Endometrium (tissue), 2 donors: ENCODE results near the gene MPZ.
"Not testable (repeated sequence)": the region's sequence is repeated elsewhere in the genome, so short reads cannot be mapped to it uniquely, and the experiment has no call there.

Experiments
- FAIRE-seq: peaks from 2 replicates; lab custom pipeline; 2012; peaks lifted over from hg19 to GRCh38; lab: Jason Lieb, UNC
- donor health status: control.
- donor health status: control.

Gene MPZ

DNA sequence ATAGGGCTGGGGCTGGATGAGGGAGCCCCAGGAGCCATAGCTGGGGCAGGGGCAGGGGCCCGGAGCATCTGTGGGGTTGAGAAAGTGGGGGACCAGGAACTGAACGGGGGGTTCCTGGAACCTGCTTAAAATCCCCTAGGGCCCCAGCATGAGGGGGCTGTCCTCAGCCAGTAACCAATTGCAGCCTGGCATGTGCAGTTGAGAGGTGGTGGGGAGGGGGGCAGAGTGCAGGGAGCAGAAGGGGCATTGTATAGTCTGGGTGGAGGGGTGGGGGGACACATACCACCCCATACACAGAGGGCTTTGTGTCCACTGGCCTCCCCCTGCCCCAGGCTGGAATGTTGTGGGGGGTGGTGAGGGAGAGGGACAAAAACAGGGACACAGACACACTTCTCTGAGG is at the start of gene MPZ:
TSS of gene MPZ (minus strand) at position 101 of the 400 bp plus-strand sequence. CDS start at position 38, 63 bp downstream.
- no peak for FAIRE-seq

DNA sequence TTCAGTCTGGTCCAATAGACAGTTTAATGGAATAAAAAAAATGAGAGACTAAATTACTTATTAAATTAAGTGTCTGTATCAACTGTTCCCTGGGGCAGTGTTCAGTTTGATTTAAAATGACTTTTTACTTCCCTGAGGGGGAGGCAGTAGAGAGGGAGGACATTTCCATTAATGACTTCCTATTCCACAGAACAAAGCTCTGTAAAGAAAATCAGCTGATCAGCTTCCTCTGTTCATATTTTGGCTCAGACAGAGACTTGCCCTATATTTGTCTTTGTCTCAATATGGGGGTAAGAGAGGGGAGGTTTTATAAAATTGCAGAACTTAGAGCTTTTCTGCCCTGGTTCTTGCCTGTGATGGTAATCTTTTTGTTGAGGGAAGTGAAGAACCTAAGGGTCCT is 49.5 kb upstream of the MPZ start:
- FAIRE-seq = no peak

DNA sequence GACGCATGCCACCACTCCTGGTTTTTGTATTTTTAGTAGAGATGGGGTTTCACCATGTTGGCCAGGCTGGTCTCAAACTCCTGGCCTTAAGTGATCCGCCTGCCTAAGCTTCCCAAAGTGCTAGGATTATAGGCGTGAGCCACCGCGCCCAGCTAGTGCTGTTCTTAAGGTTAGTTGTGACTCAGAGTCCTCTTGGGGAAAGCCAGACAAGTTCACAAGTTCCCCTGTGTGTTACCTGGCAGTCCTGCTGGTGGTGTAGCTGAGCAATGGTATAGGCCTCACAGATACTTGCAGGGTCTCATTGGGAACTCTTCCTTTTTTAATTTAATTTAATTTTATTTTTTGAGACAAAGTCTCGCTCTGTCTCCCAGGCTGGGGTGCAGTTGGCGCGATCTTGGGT is 47.3 kb upstream of the MPZ start:
- no peak for FAIRE-seq

DNA sequence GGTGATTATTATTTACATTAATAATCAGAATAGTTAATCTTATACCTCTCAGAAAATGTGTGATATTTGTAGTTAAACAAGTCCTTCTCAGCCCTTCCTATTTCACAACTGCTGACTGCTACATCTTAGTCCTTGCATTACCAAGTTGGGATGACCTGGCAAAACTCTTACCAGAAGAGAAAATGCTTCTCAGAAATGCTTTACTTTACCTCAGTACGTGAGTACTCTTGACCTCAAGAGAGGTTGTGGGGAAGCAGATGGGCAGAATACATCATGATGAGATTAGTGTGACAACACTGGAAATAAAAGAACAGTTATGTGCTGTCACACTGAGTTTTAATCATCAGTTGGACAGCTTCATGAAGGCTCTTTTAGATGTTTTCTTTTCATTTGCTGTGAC is 41.7 kb upstream of the MPZ start:
- no peak for FAIRE-seq

DNA sequence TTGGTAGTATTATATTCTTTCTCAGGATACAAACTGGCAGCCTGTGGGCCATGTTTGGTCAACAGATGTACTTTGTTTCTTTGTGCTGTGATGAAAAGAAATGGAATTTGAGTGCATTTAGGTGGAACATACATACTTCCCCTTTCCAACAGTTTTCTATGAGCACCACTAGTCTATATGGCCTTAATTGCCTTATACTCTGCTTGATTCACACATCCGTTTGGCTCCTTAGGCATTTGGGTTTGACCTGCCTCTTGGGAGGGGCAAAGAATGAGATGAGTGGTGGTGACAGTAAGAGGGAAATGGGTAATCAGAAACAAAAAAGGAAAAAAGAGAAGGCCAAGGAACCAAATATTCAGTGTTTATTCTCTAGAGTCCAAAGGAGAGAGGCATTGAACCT is 40.9 kb upstream of the MPZ start:
- no peak for FAIRE-seq

DNA sequence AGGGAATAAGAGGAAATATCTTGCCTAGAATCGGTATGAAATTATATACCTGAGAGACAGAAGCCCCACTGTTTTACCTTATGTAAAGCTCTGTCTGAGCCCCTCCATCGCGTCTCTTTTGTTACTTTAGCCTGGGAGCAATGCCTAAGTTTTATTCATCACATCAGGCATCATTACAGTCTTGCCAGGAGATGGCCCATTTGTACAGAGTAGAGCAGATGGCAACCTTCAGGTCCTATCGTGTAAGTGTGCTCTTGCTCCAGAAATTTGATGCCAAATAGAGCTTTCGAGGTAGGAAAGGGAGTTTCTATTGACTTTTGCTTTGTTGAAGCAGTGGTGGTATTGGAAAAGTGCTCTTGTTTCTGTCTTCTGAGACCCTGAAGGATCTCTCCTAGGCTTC is 33.1 kb upstream of the MPZ start:
- FAIRE-seq = no peak

DNA sequence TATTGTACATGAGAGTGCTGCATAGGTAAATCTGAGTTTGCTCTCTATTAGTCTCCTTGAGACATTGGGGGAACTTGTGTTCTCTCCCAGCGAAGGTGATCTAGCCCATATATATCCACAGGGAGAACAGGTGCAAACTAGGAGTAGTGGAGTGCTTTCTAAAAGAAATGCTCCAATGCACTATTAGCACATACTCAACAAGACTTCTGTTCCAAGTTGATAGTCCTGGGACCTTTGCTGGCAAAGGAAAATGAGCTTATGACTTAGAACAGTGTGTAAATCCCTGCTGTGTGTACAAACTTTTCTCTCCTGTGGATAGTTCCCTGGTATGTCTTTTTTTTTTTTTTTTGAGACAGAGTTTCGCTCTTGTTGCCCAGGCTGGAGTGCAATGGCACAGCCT is 32.4 kb upstream of the MPZ start:
- FAIRE-seq = no peak

DNA sequence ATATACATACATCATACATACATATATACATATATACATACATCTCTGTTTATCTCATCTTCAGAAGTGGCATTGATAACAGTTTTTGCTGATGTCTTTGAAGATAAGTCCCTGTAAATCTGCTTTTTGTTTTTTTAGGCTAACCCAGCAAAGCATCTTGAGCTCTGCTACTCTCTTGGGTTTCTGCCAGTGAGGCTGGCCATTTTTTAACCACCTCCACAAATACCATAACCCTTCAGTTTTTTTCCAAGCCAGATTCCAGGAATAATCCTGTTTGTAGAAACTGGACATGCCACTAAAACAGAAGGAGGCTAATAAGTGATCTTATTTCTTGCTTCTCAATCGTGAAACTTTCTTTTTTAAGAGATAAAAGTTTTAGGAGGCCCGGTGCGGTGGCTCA is 26.0 kb upstream of the MPZ start:
- FAIRE-seq = no peak

DNA sequence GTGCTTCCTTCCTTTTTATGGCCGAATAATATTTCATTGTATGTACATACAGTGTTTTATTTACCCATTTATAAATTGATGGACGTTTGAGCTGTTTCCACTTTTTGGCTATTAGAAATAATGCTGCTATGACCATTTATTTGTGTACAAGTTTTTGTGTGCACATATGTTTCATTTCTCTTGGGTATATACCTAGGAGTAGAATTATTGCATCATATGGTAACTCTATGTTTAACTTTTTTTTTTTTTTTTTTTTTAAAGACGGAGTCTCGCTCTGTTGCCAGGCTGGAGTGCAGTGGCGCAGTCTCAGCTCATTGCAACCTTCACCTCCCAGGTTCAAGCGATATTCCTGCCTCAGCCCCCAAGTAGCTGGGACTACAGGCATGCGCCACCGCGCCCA is 23.4 kb upstream of the MPZ start:
- FAIRE-seq = no peak

DNA sequence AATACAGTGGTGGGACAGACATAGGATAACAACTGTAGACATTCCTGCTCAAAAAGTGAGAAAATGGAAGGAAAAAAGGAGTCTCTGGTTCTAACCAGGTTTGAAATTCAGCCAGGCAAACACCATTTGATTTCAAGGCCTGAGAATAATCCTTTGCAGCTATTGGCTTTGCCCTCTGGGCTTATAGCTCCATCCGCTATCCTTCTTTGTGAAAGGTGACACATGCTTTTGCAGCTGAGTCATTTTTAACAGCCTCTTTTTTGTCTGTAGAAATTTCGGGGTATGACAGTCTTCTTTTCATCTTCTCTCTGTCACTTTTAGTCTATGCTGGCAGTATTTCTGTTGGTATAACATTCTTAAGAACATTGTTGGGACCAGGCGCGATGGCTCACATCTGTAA is 20.6 kb upstream of the MPZ start:
- no peak for FAIRE-seq

DNA sequence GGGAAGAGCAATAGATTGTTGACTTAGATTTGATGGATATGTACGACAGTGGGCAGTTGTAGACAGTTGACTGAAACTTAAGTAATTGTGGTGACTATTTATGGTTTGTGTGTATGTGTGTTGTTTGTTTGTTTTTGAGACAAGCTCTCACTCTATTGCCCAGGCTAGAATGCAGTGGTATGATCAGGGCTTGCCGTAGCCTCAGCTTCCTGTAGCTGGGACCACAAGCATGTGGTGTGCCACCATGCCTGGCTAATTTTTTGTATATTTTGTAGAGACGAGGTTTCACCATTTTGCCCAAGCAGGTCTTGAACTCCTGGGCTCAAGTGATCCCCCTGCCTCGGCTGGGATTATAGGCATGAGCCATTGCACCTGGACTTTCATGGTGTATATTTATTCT is 14.3 kb upstream of the MPZ start:
- FAIRE-seq = no peak

DNA sequence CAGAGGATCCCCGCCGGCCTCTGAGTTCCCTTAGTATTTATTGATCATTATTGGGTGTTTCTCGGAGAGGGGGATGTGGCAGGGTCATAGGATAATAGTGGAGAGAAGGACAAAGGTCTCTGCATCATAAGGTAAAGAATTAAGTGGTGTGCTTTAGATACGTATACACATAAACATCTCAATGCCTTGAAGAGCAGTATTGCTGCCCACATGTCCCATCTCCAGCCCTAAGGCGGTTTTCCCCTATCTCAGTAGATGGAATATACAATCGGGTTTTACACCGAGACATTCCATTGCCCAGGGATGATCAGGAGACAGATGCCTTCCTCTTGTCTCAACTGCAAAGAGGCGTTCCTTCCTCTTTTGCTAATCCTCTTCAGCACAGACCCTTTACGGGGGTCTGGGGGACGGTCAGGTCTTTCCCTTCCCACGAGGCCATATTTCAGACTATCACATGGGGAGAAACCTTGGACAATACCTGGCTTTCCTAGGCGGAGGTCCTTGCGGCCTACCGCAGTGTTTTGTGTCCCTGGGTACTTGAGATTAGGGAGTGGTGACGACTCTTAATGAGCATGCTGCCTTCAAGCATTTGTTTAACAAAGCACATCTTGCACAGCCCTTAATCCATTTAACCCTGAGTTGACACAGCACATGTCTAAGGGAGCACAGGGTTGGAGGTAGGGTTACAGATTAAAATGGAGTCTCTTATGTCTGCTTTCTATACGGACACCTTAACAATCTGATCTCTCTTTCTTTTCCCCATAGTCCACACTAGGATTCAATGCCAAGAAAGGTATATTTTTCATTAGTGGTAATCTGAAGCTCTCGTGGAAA is 6.3 kb upstream of the MPZ start:
- not testable (repeated sequence) for FAIRE-seq

DNA sequence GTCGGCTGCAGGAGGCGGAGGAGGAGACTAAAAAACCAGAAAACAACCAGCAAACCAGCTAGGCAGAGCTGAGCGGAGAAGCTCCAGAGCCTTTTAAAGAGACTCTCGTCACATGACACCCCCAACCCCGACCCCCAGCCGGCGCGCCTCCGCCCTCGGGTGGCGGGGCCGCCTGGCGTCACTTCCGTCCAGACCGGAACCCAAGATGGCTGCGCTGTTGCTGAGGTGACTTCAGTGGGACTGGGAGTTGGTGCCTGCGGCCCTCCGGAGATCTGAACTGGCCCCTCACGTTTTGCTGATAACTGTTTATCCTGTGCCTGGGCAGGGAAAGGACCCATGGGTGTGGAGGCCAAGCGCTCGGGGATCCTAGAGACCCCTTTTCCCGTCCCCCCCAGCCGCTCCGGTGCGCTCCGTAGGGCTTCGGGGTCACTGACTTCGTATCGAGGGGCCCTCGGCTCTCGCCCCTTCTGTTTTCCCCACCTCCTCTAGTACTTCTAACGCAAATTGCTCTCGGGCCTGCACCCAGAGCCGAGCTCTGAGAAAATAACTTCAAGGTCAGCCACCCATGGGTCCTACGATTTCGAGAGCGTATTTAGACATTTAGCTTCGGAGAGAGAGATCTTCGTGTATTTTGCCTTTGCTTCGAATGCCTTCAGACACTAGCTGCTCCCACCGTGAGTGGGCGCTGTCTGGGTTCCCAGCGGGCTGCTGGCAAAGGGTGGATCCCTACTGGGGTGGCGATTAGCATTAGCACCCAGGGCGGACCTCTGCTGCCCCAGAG is 4.6 kb upstream of the MPZ start, which contains the start of gene SDHC:
TSS of gene SDHC (plus strand) at position 181 of the 781 bp plus-strand sequence. CDS start at position 206, 25 bp downstream.
- FAIRE-seq = peak; percentile 64

DNA sequence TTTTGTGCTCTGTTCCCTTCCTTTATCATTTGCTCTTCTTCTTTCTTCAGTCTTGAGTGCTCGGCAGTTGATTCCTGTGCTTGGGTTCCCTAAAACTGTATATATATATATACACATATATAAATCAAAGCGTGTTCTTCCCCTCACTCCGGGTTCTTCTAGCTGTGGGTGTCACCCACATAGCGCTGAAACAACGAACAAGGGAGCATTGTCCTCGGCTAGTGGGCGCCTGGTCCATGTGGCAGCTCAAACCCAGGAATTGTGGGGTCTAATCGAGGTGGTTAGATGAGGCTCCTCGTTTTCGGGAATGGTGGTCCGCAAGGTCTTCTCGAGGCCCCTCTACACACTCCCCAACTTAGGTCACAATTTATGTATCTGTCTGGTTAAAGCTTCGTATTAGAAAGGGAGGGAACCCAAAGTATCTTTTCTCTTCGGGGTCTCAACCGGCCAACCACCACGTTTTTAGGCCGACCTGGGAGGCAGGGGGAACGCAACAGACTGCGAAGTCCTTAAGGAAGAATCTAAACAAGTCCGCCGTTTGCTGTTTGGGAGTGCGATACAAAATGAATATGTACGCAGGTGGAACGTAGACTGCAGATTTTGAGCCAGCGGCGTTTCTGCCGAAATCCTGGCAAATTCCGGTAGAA is 3.9 kb upstream of the MPZ start:
- no peak for FAIRE-seq

DNA sequence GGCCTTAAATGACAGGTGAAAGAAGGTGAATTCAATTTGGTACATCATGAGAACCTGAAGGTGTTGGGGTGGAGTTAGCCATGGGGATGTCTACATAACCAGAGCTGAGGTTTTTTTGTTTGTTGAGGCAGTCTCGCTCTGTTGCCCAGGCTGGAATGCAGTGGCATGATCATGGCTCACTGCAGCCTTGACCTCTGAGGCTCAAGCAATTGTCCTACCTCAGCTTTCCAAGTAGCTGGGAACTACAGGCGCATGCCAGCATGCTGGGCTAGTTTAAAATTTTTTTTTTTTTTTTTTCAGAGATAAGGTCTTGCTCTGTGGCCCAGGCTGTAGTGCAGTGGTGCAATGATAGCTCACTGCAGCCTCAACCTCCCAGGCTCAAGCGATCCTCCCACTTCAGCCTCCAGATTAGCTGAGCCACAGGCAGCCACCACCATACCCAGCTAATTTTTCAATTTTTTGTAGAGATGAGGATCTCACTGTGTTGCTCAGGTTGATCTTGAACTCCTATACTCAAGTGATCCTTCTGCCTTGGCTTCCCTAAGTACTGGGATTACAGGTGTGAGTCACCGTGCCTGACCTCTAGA is 1.9 kb upstream of the MPZ start:
- no peak for FAIRE-seq

DNA sequence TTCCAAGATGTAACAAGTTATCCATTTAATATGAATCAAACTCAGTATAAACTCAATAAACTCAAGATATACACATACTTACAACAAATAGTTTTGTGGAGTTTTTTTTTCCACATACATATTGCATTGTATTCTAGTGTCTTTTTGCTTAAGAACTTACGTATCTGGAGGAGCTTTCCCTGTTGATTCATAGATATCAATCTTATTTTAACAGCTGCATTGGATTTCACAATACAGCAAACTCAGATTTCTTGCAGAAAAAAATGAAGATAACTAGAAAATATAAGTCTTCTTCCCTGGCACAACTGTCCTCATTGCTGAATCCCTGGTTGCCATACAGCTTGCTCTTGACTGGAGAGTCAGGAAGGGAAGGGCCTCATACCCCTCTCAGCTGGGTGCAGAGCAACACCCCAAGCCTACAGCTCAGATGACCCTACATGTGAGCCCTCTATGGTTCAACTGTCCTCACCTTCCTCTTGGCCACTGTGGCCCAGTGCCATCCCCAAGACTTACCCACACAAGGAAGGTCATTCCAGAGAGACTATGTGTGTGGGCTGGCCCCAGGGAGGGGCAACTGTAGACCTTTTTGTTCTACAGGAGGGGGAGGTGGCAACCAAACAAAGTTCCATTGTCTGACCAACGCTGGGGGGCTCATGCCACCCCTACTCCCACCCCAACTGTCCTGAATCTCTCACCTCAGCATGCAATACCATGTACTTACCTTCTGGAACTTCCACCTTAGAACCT is 1.7 kb downstream of the MPZ start:
- FAIRE-seq = no peak

DNA sequence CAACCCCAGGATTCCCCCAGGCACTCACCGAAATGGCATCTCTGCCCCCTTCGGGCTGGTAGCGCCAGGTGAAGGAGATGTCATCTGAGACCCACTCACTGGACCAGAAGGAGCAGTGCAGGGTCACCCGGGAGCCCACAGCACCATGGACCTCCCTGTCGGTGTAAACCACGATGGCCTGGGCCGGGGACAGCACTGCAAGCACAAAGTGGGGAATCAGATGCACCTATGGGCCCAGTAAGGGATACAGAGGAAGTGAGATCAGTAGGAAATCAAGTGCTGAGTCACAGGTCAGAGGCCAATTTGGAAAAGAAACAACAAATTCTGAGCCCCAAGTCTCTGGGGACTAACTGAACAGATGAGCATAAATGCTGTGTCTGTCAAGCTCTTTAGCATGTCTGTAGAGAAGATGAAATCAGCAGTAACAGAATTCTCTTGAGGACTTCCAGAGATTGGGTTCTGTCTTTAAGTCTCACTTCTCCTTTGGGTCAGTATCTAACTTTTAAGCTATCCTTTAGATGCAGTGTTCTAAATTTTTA is 2.5 kb downstream of the MPZ start:
- FAIRE-seq = no peak

DNA sequence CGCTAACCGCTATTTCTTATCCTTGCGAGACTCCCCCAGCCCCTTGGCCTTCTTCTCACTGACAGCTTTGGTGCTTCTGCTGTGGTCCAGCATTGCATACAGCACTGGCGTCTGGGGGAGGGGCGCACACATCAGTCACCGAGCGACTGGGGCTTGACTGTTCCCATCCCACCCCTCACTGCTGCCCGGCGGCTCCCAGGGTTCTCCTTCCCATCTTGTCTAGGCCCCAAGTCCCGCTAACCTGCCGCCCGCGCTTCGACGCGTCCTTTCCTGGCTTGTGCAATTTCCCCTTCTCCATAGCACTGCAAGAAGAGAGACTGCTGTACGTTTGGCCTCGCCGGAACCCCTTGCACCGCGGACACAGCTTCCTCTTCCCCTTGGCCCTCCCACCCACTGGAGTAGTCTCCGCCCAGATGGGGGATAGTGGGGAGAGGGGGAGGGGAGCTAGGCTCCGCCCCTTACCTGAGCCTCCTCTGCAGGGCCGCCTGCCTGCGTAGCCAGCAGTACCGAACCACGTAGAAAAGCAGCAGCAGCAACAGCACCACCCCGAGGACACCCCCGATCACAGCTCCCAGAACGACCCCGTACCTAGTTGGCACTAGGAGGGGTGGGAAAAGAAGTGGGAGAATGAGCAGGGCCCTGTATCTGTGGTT is 3.8 kb downstream of the MPZ start:
- FAIRE-seq = no peak

DNA sequence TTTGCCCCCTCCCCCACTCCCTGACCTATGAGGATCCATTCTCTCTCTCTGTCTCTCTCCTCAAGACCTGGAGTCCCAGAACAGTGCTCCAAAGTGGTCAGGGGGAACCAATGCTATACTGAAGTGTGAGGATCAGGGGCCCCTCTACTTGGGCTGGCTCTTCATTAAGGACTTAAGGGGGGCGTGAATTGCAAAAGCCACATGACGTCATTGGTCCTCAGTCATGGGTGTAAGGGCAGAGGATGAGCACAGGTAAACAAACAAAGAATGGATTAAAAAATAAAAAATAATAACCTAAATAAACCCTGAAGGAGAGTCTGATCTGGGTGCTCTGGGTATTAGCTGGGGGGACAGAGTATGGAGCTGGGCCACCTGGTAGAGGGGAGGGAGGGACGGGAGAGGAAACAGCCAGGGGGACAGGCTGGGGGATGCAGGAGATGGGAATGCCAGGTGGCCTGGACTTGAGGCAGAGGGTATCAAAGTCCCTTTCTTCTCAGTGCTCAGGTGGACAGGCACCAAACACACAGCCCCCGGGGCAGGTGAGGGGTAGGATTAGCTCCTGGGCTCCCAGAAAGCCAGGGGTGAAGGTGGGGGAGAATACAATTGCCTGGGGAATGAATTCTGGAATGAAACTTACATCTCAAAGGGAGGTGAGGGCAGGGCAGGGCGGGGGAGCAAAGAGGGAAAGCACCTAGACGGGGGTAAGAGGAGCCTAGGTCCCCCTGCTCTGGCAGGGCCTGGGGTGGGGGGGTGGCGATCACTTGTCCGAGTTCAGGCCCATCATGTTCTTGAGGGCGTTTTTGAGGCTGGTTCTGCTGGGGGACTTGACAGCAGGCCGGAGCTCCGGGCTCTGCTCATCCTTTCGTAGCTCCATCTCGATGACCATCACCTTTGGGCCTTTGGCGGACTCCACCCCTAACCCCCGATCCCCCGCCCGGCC is 4.6 kb downstream of the MPZ start:
- no peak for FAIRE-seq

DNA sequence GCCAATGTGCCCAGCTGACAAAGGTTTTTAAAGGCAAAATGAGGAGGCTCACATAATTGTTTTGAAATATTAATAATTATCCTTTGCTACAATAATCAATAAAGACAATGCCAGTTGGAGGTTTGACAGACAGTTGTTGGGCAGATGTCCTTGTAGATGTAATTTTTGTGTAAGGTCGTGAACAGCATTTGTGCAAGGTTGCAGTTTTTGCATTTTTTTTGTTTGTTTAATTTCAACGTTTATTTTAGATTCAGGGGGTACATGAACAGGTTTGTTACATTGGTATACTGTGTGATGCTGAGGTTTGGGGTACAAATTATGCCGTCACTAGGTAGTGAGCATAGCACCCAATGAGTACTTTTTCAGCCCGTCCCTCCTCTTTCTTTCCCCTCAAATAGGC is 9.3 kb downstream of the MPZ start:
- no peak for FAIRE-seq
